Choroid plexus epithelial cell (primary cell): ENCODE measurements around the gene COPS8.

ENCODE experiments used
- DNase-seq: peaks from one replicate; pipeline ENCODE4 v3.0.0-alpha.2; 2010; ENCODE audit warnings: low read depth
- H3K4me3 ChIP-seq: 2 replicates; pipeline ENCODE4 v1.5.1; 2011; ENCODE audit warnings: low read depth, mild to moderate bottlenecking, control low read depth, low read length, moderate library complexity
- CTCF ChIP-seq: conservative IDR thresholded peaks from 2 replicates; pipeline ENCODE4 v1.5.1; 2011; ENCODE audit warnings: low read depth, mild to moderate bottlenecking, control low read depth, inconsistent platforms, low read length, moderate library complexity

Gene COPS8

GRCh38 chr2:237139123-237139675, 53.5 kb downstream of the COPS8 start:
- H3K4me3 ChIP-seq: no peak overlapping the region
- DNase-seq: no peak
- no peak for TF ChIP-seq CTCF

GRCh38 chr2:237140689-237141285, 55.1 kb downstream of the COPS8 start:
- H3K4me3 ChIP-seq: no peak overlapping the region
- no peak for TF ChIP-seq CTCF
- DNase-seq: no peak

GRCh38 chr2:237141571-237142051, 55.9 kb downstream of the COPS8 start:
- no peak for TF ChIP-seq CTCF
- DNase-seq: peak; percentile 57
- no peak overlapping the region for H3K4me3 ChIP-seq

GRCh38 chr2:237143118-237143517, 57.4 kb downstream of the COPS8 start:
- DNase-seq: no peak
- H3K4me3 ChIP-seq: no peak overlapping the region
- no peak for TF ChIP-seq CTCF

- peak; percentile 80 for DNase-seq
- no peak for TF ChIP-seq CTCF
- H3K4me3 ChIP-seq: no peak overlapping the region
Measured at GRCh38 chr2:237143676-237144440, 58.2 kb downstream of the COPS8 start.

GRCh38 chr2:237144516-237144915, 58.8 kb downstream of the COPS8 start:
- DNase-seq: no peak
- H3K4me3 ChIP-seq: no peak overlapping the region
- no peak for TF ChIP-seq CTCF

- no peak for TF ChIP-seq CTCF
- no peak overlapping the region for H3K4me3 ChIP-seq
- no peak for DNase-seq
Measured at GRCh38 chr2:237147317-237147716, 61.6 kb downstream of the COPS8 start.
